NCI-H345 treated with DMSO at 0.1 percent for 48 hours (cell line): ENCODE data around the gene TCFL5.
A peak's percentile ranks its signal among the peaks of the same experiment; 100 is the strongest.
"Not testable (repeated sequence)": the region's sequence is repeated elsewhere in the genome, so short reads cannot be mapped to it uniquely, and the experiment has no call there.

Experiments
- DNase-seq: peaks from one replicate; lab custom pipeline; 2025; ENCODE audit not compliant: unreplicated experiment; lab: John Stamatoyannopoulos, UW

The TCFL5 gene

GRCh38 chr20:62880935-62881661, 19.5 kb upstream of the TCFL5 start:
- no peak for DNase-seq

GRCh38 chr20:62880147-62880934, 18.7 kb upstream of the TCFL5 start:
- DNase-seq = no peak

- no peak for DNase-seq
These were observed 17.9 kb upstream of the TCFL5 start for GRCh38 chr20:62879275-62880146.

- no peak for DNase-seq
These were observed 16.8 kb upstream of the TCFL5 start for GRCh38 chr20:62878244-62879038.

- no peak for DNase-seq
These were observed 15.5 kb upstream of the TCFL5 start for GRCh38 chr20:62876902-62877816.

GRCh38 chr20:62876501-62876901, 14.9 kb upstream of the TCFL5 start:
- no peak for DNase-seq

- DNase-seq = peak; percentile 42
These were observed 14.1 kb upstream of the TCFL5 start for GRCh38 chr20:62875419-62876361.

GRCh38 chr20:62874964-62875344, 13.3 kb upstream of the TCFL5 start:
- DNase-seq = no peak

GRCh38 chr20:62873681-62874031, 12.0 kb upstream of the TCFL5 start:
- not testable (repeated sequence) for DNase-seq

GRCh38 chr20:62873280-62873679, 11.7 kb upstream of the TCFL5 start:
- DNase-seq = no peak

GRCh38 chr20:62872862-62873261, 11.2 kb upstream of the TCFL5 start:
- DNase-seq = no peak

- DNase-seq = no peak
These were observed 10.7 kb upstream of the TCFL5 start for GRCh38 chr20:62872184-62872847.

- no peak for DNase-seq
These were observed 2.6 kb upstream of the TCFL5 start for GRCh38 chr20:62864207-62864606.

- no peak for DNase-seq
These were observed 514 bp downstream of the TCFL5 start for GRCh38 chr20:62860924-62861691.

GRCh38 chr20:62860391-62860923, 1.2 kb downstream of the TCFL5 start:
- DNase-seq = no peak

- no peak for DNase-seq
These were observed 1.9 kb downstream of the TCFL5 start for GRCh38 chr20:62859721-62860120.
